Measurements from ENCODE around the gene CMTM5.

CMTM5 gene

DNA sequence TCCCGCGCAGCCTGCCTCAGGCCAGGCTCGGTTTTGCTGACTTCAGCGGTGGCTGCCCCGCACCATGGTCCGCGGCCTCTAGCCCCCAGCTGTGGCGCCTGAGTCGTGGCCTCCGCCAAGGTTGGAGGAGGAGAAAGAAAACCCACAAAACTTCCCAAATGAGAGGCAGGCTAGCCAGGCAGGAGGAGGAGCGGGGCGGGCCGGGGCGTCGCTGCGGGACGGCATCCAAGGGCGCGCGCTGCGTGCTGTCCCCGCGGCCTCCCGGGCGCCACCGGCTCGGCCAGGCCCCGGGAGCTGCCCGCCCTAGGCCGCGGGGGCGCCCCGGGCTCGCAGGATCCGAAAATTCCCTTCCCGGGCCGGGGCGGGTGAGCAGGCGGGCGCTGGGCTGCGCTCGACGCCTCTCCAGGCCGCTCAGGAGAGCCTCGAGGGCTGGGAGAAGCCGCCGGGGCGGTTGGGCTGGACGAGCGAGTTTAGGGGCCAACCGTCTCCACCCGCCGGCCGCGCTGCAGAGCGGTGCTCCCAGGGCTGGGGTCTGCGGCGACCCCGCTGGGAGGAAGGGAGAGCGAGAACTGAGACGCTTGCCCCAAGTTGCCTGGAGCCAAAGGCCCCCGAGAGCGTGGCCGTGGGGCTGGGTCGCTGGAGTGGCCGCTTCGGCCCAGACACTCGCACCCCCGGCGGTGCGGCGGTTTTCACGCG is 11.7 kb upstream of the CMTM5 start, which contains the start of gene EFS:
Gene EFS, minus strand, starts transcription at position 137 of the 696 bp plus-strand sequence. CDS start 147 bp downstream, outside the sequence.
- TF ChIP-seq, protein P1, sequence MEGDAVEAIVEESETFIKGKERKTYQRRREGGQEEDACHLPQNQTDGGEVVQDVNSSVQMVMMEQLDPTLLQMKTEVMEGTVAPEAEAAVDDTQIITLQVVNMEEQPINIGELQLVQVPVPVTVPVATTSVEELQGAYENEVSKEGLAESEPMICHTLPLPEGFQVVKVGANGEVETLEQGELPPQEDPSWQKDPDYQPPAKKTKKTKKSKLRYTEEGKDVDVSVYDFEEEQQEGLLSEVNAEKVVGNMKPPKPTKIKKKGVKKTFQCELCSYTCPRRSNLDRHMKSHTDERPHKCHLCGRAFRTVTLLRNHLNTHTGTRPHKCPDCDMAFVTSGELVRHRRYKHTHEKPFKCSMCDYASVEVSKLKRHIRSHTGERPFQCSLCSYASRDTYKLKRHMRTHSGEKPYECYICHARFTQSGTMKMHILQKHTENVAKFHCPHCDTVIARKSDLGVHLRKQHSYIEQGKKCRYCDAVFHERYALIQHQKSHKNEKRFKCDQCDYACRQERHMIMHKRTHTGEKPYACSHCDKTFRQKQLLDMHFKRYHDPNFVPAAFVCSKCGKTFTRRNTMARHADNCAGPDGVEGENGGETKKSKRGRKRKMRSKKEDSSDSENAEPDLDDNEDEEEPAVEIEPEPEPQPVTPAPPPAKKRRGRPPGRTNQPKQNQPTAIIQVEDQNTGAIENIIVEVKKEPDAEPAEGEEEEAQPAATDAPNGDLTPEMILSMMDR (IDR thresholded peaks at IDR 0.05; ENCODE audit: extremely low read depth, missing control alignments), result no peak
- no peak for DNase-seq (ENCODE audit: low spot score)

DNA sequence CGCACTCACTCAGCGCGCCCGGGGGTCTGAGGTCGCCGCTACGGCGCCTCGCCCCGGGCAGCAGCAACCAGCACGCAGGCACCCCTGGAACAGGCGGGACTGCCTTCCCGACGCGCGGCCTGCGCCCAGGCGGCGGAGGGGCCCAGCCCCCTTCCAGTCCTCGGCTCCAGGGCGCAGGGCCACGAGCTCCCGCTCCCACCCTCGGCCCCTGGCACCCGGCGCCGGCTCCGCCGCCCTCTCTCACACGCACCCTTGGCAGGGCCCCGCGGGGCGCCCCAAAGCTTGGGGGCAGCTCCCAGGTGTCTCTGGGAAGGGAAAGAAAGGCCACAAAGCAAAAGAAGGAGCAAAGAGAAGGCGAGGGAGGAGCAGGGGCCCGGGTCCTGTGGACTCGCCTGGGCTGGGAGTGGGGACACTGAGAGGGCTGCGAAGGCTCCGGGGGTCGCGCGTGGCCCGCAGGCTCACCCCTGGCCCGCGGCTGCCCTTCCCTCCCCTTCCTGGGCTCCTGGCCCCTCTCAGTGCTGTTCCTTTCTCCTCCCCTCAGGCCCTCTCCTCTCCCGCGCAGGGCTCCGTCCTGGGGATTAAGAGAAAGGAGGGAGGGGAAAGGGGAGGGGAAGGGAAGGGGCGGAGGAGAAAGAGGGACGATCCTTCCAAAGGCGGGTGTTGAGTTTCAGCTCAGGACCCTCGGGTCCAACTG is 11.0 kb upstream of the CMTM5 start:
- DNase-seq (ENCODE audit: low spot score), result no peak
- TF ChIP-seq, protein P1 (IDR thresholded peaks at IDR 0.05; ENCODE audit: extremely low read depth, missing control alignments), result no peak

DNA sequence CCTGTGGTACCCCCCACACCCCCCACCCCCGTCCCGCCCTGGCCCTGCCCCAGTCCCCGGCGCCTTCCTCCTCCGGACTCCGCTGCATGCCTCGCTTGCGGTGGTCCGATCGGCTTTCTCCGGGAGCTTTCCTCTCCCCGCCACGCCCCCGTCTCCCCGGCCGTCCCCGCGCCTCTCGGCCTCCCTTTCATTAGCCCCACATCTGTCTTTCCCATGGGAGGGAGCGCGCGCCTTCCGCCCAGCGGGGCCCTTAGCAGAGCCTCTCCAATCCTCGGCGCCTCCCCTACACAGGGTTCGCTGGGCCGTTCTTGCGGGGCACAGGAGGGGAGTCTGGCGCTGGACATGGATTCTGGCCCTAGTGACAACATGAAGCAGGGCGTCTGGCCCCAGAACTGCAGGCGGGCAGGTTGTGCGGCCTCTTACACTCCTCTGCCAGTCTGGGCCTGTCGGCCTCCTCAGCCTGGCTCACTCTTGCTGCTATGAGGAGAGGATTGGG is 10.4 kb upstream of the CMTM5 start:
- TF ChIP-seq, protein P1 (IDR thresholded peaks at IDR 0.05; ENCODE audit: extremely low read depth, missing control alignments), result no peak
- DNase-seq (ENCODE audit: low spot score), result no peak

DNA sequence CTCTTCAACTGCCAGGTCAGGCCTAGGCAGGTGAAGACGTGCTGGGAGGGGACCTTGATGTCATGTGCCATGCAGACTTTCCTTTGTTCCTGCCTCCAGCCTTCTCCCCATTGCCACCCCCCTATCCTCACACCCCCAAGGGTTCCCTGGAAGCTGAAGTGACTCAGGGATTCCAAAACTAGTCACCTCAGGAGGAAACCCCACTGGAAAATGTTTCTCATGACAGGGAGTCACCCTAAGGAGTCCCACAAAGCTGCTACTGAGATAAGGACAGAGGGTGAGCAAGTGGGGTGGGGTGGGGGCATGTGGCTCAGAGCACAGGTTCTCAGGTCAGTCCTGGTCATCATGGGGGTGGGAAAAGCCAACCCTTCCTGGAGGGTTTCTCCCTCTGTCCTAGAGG is 6.6 kb upstream of the CMTM5 start:
- TF ChIP-seq, protein P1 (IDR thresholded peaks at IDR 0.05; ENCODE audit: extremely low read depth, missing control alignments), result no peak
- no peak for DNase-seq (ENCODE audit: low spot score)

DNA sequence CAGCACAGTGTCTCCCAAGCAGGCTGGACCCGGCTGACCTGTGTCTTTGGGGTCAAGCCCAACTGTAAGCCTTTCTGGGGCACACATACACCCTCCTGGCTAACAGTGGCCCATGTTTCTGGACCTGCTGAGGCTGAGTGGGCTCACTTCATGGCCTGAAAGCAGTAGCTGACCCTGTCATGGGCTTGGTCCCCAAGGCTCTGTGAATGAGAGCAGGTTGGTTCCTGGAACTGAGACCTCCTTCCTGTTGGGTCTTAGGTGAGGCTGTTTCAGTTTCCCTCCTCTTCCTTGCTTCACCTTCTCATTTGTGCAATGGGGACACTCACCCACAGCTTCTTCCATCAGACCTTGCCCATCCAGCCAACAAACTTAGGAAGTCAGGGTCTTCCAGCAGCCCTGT is 5.0 kb upstream of the CMTM5 start:
- DNase-seq (ENCODE audit: low spot score), result no peak
- TF ChIP-seq, protein P1 (IDR thresholded peaks at IDR 0.05; ENCODE audit: extremely low read depth, missing control alignments), result no peak

DNA sequence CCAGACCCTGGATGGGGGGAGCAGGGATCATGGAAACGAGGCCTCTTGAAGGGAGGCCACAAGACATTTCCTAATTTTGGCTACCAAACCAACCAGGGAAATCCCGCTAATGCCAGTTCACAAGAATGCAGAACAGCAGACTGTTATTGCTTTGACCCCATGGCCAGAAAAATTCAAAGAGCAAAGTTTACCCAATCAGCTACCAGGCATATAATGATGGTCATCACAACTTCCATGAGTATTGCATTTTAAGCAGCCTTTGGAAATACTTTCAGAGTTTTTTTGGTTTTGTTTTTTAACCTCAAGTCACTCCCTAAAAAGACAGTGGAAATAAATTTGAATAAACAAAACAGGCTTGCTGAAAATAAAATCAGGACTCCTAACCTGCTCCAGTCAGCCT is 4.3 kb upstream of the CMTM5 start, which contains the start of gene IL25:
Gene IL25, plus strand, starts transcription at position 301 of the 400 bp plus-strand sequence.
- TF ChIP-seq, protein P1 (IDR thresholded peaks at IDR 0.05; ENCODE audit: extremely low read depth, missing control alignments), result no peak
- no peak for DNase-seq (ENCODE audit: low spot score)

DNA sequence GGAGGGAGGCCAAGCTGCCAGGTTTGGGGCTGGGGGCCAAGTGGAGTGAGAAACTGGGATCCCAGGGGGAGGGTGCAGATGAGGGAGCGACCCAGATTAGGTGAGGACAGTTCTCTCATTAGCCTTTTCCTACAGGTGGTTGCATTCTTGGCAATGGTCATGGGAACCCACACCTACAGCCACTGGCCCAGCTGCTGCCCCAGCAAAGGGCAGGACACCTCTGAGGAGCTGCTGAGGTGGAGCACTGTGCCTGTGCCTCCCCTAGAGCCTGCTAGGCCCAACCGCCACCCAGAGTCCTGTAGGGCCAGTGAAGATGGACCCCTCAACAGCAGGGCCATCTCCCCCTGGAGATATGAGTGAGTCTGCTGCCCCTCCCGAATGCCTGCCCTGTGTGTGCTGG is 3.8 kb upstream of the CMTM5 start:
- DNase-seq (ENCODE audit: low spot score), result no peak
- TF ChIP-seq, protein P1 (IDR thresholded peaks at IDR 0.05; ENCODE audit: extremely low read depth, missing control alignments), result no peak

Data from GM20000 (cell line).